HG03196 (cell line): ENCODE measurements around the gene MSI2.
"Not testable (repeated sequence)": the region's sequence is repeated elsewhere in the genome, so short reads cannot be mapped to it uniquely, and the experiment has no call there.

Experiments
- ATAC-seq: cut with Tn5 transposase; IDR thresholded peaks from one replicate; pipeline ENCODE4 v1.9.1; 2021; ENCODE audit not compliant: unreplicated experiment

Gene MSI2

DNA sequence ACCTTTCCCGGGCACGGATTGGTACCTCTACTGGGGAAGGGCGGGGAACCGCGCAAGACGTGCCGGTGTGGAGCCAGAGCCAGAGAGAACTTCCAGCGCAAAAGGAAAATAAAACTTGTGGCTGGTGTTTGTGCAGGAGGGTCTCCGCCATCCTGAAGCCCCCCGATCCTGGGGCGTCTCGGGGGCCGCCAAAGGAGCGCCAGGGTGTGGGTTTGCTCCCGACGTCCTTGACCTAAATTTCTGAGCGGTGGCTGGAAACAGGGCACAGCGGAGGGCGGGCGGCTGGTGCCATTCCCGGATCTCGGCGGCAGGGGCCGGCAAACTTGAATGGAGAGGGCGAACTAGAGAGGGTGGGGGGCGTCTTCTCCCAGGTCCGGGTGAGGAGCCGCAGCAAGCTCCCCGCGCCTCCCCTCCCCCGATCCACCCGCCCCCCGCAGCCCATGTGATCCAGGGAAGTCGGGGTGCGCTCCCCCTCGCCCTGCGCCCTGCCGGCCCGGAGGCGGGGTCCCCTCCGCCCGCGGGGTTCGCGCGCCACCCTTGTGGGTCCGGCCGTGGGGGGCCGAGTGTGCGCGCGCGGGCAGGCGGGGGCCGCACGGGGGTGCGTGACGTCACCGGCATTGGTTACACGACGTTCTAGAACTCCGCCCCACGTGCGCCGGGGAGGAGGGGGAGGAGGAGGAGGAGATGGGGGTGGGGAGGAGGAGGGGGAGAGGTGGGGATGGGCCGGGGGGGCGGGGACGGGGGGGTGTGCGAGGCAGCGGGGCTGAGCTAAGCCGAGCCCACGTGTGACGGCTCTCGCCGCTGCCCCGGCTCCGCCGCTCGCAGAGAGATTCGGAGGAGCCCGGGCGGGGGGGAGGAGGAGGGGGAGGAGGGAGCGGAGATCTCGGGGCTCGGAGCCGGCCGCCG is at the start of gene MSI2:
Gene MSI2, plus strand, starts transcription at position 748 of the 906 bp plus-strand sequence. CDS start 220 bp downstream, outside the sequence.
- ATAC-seq = peak; percentile 63

DNA sequence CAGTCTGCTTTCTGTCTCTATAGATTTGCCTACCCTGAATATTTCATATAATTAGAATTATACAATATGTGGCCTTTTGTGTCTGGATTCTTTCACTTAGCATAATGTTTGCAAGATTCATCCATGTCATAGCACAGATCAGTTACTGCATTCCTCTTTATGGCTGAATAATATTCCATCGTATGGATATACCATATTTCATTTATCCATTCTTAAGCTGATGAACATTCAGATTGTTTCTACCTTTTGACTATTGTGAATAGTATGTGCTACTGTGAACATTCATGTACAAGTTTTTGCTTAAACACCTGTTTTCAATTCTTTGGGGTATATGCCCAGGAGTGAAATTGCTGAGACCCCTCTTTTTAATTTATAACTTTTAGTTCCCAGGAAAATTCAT is 49.4 kb upstream of the MSI2 start:
- no peak for ATAC-seq

DNA sequence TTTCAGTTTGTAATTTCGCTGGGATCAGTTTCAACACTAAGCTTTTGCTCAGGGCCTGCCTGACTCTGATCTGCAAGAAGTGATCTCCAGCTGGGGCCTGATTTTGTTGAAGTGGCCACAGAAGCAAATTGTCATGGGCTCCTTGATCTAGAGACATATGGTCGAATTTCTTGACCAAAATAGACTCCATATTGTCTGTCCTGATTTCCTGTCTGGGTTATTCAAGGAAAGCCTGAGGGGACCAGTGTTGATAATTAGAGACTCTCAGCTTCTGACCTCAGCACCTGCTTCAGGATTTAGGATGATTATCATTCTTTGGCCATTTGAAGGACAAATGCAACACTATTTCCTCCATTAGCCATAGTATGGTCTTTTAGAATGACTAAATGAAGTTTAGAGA is 48.9 kb upstream of the MSI2 start:
- ATAC-seq = no peak

DNA sequence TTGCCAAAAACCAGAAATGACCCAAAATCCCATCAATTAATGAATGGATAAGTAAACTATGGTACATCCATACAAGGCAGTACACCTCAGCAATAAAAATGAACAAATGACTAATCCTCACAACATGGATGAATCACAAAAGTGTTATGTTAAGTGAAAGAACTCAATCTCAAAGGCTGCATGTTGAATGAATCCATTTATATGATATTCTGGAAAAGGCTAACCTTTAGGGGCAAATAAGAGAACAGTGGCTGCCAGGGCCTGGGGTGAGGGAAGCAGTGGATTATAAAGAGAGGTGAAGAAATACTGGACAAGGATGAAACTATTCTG is 46.1 kb upstream of the MSI2 start:
- ATAC-seq = no peak

DNA sequence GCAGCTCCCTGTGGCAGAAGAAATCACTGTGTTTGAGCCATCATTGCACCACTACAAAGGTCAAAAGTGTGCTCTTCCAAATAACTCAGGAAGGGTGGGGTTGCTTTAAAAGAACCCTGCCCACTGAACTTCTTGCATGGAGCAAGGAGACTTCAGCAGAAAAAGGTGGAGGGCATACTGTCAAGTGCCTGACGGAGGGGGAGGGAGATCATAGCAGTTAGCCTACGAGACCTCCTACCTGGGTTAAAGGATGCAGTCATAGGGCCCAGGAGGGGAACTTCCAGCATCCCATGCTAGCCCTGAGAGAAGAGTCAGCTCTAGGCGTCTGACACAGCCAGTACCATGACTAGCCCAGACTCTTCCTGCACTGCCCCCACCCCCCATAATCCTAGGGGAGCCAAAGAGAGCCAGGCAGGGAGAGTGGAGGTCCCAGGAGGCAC is 45.3 kb upstream of the MSI2 start:
- ATAC-seq = no peak

DNA sequence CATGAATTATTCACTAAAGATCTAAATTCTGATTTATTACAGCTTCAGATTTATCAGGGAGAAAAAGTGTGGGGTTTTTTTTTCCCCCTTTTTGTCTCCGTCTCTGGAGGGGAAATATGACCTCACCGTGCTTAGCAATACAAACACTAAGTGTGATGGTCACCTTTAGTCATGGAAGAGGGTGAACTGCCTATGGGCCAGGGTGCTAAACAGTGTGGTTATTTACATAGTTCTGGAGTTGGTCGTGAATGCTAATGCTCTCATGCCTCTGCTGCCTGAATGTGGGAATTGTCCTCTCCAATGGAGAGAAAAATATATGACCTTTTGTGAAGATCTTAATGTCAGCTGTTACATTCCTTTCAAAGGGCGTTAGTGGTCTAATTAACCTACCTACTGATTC is 44.8 kb upstream of the MSI2 start:
- ATAC-seq = no peak

DNA sequence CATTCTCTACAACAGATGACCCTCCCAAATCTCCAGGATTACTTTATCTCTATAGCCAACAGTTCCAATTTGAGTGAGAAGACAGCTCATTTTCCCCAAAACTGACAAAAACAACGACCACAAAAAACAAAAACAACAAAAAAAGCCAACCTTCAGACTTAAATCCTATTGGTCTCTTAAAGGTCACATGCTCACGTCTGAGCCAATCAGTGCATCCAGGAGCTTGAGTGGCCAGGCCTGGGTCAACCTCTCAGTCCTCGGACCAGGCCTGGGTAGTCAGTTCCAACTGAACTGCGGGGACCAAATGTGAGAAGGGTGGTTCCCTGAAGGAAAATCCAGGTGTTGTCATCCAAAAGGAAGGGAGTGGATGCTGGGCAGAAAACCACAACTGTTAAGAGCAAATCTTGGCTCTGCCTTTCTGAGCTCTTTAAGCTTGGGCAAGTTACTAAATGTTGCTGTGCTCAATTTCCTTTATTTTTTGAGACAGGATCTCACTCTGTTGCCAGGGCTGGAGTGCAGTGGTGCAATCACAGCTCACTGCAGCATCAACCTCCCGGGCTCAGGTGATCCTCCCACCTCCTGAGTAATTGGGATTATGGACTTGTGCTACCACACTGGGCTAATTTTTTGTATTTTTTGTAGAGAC is 43.0 kb upstream of the MSI2 start:
- ATAC-seq = no peak

DNA sequence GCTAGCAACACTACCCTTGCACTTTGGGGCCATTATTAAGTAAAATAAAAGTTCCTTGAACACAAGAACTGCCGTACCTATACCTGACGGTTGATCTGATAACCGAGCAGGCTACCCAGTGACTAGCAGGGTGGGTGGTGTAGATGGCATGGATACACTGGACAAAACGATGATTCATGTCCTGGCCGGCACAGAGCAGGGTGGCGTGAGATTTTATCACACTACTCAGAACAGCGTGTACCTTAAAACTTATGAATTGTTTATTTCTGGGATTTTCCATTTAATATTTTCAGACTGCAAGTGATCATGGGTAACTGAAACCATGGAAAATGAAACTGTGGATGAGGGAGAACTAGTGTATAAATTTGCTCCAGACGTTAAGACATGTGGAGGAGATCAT is 41.0 kb upstream of the MSI2 start:
- no peak for ATAC-seq

DNA sequence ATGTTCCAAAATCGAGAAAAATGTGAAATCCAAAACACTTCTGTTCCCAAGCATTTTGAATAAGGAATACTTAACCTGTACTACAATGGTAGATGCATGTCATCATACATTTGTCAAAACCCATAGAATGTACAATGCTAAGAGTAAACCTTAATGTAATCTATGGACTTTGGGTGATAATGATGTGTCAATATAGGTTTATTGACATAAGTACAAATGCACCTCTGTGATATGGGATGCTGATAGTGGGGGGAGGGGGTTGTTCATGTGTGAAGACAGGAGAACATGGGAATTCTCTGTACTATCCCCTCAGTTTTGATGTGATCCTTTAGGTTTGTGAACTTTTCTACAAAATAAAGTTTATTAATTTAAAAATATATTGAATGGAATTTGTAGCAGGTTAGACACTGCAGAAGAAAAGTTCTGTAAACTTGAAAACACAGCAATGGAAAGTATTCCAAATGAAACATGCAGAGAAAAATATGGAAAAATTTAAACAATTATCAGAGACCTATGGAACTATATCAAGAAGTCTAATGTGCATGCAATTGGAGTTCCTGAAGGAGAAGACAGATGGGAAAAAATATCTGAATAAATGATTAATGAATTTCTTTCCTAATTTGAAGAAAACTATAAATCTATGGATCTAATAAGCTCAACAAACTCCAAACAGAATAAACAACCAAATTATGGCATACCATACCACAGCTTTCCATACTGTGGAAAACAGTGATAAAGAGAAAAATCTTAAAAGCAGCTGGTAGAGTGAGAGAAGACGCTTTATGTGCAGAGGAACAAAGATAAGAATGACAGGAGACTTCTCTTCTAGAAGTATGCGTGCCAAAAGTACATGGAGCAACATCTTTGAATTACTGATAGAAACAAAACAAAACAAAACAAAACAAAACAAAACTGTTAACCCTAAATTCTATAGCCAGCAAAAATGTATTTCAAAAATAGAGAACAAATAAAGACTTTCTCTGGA is 34.7 kb upstream of the MSI2 start:
- ATAC-seq = no peak

DNA sequence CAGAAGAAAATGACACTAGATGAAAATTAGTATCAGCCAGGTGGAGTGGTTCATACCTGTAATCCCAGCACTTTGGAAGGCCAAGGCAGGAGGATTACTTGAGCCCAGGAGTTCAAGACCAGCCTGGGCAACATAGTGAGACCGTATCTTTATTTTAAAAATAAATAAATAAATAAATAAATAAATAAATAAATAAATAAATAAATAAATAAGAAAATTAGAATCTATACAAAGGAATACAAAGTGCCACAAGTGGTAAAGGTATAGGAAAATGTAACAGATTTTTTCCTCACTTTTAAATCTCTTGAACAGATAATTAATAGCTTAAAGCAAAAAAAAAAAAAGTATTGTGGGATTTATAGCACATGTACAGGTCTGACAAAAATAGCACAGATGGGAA is 33.9 kb upstream of the MSI2 start:
- ATAC-seq = not testable (repeated sequence)

DNA sequence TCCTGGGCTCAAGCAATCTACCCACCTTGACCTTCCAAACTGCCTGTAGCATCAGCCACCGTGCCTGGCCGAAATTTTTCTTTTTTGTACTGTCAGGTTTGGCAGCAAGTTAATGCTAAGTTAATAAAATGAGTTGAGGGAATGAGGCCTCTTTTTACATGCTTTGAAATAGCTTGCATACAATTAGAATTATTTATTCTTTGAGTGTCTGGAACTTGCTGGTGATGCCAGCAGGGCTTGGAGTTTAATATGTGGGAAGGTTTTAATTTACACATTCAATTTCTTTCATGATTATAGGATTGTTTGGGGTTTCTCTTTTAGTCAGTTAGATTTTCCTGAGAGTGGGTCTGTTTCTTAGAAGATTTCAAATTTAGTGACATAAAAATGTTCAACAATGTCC is 31.2 kb upstream of the MSI2 start:
- no peak for ATAC-seq

DNA sequence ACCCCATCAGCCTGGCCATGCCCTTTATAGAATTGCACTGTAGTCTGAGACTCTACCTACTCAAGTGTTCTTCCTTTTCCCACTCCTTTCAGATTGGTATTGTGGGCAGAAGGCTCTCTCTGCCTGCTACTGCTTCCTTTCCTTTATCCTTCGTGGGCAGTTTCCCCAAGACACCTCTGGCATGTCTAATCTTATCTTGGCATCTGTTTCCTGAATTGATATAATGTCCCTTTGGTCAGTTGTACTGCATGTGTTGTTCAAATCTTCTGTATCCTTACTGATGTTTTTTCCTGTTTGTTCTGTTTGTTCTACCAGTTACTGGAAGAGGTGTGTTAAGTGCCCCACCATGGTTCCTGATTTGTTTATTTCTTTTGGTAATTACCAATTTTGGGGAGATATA is 29.5 kb upstream of the MSI2 start:
- no peak for ATAC-seq

DNA sequence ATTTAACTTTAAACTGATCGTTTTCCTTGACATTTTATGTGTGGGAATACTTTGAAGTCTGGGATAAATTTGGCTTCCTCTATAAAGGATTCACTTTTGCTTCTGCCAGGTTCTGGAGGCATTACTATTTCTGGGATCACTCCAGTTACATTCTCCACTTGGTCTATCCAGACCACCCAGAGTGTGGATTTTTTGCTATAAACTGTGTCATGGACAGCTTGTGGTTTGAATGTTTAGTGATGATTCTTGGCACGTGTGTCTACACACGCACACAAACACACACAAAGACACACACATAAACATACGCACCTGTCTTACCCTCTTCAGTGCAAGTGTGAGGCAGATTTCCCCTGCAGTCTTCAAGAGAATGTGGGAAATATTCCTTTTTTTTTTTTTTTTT is 27.4 kb upstream of the MSI2 start:
- ATAC-seq = no peak

DNA sequence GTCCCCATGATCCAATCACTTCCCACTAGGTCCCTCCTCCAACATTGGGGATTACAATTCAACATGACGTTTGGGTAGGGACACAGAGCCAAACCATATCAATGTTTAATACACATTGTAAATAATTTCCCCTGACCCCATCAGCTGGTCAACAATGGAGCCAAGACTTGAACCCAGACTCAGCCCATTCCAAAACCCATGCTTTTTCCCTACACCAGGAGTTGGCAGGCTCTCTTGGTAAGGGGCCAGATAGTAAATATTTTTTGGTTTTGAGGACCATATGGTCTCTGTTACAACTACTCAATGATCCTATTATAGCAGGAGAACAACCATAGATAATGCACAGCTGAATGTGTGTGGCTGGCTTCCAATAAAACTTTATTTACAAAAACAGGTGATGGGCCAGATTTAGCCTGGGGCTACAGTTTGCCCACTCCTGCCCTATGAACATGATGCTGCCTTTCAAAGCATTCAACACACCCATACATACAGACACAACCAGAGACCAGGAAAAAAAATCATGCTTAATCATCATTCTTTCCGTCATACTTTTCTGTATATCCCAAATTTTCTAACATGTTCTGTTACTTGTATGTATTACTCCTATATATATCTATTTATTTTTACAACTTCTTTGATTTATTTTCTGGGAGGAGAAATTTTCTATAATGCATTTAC is 22.1 kb upstream of the MSI2 start:
- ATAC-seq = no peak

DNA sequence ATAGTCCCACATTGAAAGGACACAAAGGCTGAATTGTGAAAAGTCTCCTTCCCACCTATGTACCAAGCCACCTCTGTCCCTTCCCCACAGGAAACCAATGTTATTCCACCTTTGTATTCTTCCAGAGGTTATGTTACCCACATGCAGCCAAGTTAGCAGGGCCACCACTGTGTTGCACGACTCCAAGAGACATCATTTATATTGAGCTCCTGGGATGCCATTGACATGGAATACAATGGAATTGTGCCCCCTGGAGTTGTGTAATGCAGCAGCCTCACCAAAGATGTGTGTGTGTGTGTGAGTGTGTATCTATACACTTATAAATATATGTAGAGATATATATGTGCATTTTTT is 21.6 kb upstream of the MSI2 start:
- no peak for ATAC-seq

DNA sequence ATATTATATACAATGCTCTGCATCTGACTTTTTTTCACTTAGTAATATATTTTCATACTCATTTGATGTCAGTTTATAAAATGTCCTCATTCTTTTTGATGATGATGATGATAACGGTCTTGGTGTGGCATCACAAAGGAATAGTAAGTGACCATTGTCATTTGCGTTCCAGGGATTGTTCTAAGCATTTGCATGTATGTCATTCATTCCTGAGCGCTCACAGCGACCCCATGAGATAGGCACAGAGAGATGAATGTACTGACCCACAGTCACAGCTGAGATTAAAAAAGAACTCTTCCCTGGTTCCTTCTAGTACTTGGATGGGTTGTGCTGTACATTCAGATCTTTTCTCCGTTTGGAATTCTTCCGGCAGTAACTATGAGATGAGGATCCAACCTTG is 21.2 kb upstream of the MSI2 start:
- no peak for ATAC-seq

DNA sequence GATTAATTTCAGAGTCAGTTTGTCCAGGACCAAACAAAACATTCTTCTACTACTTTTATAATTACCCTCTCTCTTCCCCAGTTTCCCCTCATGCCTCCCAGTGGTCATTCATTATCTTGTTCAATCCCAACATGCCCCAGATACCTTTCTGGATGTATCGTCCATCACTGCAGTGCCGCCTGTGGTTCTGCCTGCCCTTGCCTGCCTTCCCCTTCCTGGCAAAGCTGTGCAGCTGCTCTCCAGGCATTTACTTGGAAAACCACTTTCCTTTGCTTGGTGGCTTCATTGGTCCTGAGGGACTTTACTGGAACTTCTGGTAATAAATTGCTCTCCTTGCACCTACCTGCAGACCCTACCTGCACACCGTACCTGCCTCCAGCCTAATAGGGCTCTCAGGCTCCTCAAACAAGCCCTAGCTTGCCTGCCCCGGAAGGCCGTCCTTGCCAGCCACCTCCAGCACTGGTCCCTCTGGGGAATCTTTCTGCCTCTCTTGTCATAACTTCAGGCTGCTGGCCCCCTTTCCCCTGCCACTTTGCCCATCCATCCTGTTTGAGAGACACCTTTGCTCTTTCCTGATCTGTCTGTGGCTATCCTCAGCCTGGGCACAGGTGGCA is 19.5 kb upstream of the MSI2 start:
- ATAC-seq = no peak

DNA sequence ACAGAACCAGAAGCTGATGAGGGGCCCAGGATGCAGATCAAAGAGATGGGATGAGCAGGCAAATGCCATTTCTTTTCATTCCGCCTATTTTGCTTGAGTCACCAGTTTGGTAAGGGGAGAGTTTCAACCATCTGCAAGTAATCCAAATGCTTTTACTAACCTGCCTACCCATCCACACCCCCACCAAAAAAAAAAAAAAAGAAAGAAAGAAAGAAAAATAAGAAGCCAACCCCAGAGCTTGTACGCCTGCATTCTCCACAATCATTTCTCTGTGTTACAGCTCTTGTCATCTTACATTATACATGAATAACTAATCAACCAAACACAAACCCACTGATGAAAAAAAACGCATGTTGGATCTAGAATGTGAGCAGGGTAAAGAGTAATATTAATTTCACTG is 15.7 kb upstream of the MSI2 start:
- ATAC-seq = no peak

DNA sequence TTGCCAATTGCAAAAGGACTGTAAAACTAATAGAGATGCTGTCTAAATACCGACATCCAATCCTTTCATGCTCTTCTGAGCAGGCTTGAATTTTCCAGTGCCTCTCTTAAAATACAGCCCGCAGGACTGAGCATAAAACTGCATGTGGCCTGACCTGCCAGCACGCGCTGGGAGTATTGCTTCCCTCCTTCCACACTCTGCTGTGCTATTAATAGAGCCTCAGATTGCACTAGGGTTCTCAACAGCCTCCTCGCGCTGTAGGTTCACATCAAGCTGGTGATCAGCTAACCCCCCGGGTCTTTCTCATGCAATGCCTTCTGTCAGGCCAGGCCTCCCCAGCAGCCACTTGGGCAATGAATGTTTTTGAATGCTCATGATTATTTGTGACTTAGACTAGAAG is 14.2 kb upstream of the MSI2 start:
- ATAC-seq = no peak

DNA sequence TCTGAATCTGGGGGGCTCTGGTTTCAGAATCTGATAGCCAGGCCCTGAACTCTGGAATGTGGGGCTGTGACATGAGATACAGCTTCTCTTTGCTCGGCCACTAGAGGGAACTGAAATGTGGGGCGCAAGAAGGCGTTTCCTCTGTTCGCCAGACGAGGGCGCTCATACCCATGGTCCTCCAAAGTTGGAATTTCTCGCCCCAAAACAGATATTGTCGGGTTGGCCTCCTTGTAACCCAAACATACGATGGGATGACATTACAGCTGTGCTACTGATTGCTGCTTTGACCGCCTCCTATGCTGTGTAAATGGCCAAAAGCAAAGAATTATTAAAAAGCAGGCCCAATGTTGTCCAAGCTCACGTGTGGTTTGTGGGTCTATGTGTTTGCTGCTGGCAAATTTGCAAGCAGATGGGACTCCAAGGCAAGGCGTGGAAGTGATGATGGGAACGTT is 13.1 kb upstream of the MSI2 start:
- ATAC-seq = no peak
